ENCODE results near the gene PKNOX2.

PKNOX2 gene

GRCh38 chr11:125242141-125242775 is 77.7 kb downstream of the PKNOX2 start:
- H3K27ac ChIP-seq = no peak overlapping the region
- no peak for TF ChIP-seq ZFX (IDR thresholded peaks at IDR 0.05)
- no peak for TF ChIP-seq CTCF (conservative IDR thresholded peaks at IDR 0.05)

- TF ChIP-seq ZFX (IDR thresholded peaks at IDR 0.05) (no peak), CTCF (conservative IDR thresholded peaks at IDR 0.05) (no peak)
- H3K27ac ChIP-seq = no peak overlapping the region
These were observed 79.6 kb downstream of the PKNOX2 start for GRCh38 chr11:125244166-125244565.

- no peak overlapping the region for H3K27ac ChIP-seq
- no peak for TF ChIP-seq ZFX (IDR thresholded peaks at IDR 0.05)
- TF ChIP-seq CTCF (conservative IDR thresholded peaks at IDR 0.05) = no peak
These were observed 80.7 kb downstream of the PKNOX2 start for GRCh38 chr11:125245299-125245698.

- no peak for TF ChIP-seq ZFX (IDR thresholded peaks at IDR 0.05)
- no peak for TF ChIP-seq CTCF (conservative IDR thresholded peaks at IDR 0.05)
- no peak overlapping the region for H3K27ac ChIP-seq
These were observed 82.9 kb downstream of the PKNOX2 start for GRCh38 chr11:125247431-125247830.

- no peak overlapping the region for H3K27ac ChIP-seq
- TF ChIP-seq CTCF (conservative IDR thresholded peaks at IDR 0.05) (no peak), ZFX (IDR thresholded peaks at IDR 0.05) (no peak)
These were observed 86.0 kb downstream of the PKNOX2 start for GRCh38 chr11:125250318-125251213.

GRCh38 chr11:125251214-125251545 is 86.6 kb downstream of the PKNOX2 start:
- H3K27ac ChIP-seq = no peak overlapping the region
- TF ChIP-seq ZFX (IDR thresholded peaks at IDR 0.05) (no peak), CTCF (conservative IDR thresholded peaks at IDR 0.05) (no peak)

- no peak for TF ChIP-seq CTCF (conservative IDR thresholded peaks at IDR 0.05)
- TF ChIP-seq ZFX (IDR thresholded peaks at IDR 0.05) = no peak
These were observed 87.4 kb downstream of the PKNOX2 start for GRCh38 chr11:125251956-125252355.

More at GRCh38 chr11:125251956-125252355, 87.4 kb downstream of the PKNOX2 start:
- H3K27ac ChIP-seq = no peak overlapping the region

Data from C4-2B (cell line).